Suprapubic skin (tissue), 4 donors: ENCODE measurements around the gene SYNE2. TPM values are rescaled to one million over a fixed set of nuclear protein-coding genes. Genes with fewer than 3 reads are reported as not detected.

Source experiments
- DNase-seq, 2 donors: peaks; one replicate each; pipeline ENCODE4 v3.0.0-alpha.2; 2019; ENCODE audit warnings: low spot score in 2 of 2
- H3K27ac ChIP-seq: fragments of 200-600 bp; sonication (generic); one replicate; pipeline ENCODE4 v1.5.1; 2019
- H3K27me3 ChIP-seq: fragments of 200-600 bp; sonication (generic); one replicate; pipeline ENCODE4 v1.5.1; 2019
- H3K36me3 ChIP-seq: fragments of 200-600 bp; sonication (generic); one replicate; pipeline ENCODE4 v1.5.1; 2019
- H3K4me1 ChIP-seq: fragments of 200-600 bp; sonication (generic); one replicate; pipeline ENCODE4 v1.5.1; 2019
- H3K4me3 ChIP-seq: fragments of 200-600 bp; sonication (generic); one replicate; pipeline ENCODE4 v1.5.1; 2019; ENCODE audit warnings: mild to moderate bottlenecking
- H3K9me3 ChIP-seq: fragments of 200-600 bp; sonication (generic); one replicate; pipeline ENCODE4 v1.5.1; 2019
- CTCF ChIP-seq, 2 donors: fragments of 200-600 bp in 1 of 2; fragments of 450-650 bp in 1 of 2; sonication (generic) in 1 of 2; IDR thresholded peaks; one replicate each; pipeline ENCODE4 v1.5.1; 2016 to 2019; ENCODE audit warnings: antibody characterized with exemption in 2 of 2, mild to moderate bottlenecking in 1 of 2, moderate library complexity in 1 of 2
- EP300 ChIP-seq: sonication (generic); formaldehyde crosslinking; IDR thresholded peaks from one replicate; pipeline ENCODE4 v1.6.1; 2017; ENCODE audit warnings: antibody characterized with exemption
- POLR2A ChIP-seq, 2 donors: fragments of 450-650 bp; IDR thresholded peaks; one replicate each; pipeline ENCODE4 v1.6.1; 2017; ENCODE audit warnings: antibody characterized with exemption in 2 of 2, mild to moderate bottlenecking in 2 of 2, moderate library complexity in 2 of 2
- POLR2AphosphoS5 ChIP-seq, 3 donors: sonication (generic); formaldehyde crosslinking; IDR thresholded peaks; one replicate each; pipeline ENCODE4 v1.6.1; 2017; ENCODE audit warnings: antibody characterized with exemption in 3 of 3
- WGBS: methylation state at CpG from one replicate; pipeline ENCODE4 v1.1.5; 2018; 5-methylcytosine and 5-hydroxymethylcytosine counted together
- total RNA-seq, 4 donors: library from RNA; depleted of rRNA; stranded (reverse); fragments of >200 nt; gene quantifications; one replicate each; pipeline ENCODE4 v1.1.0, GENCODE V29; 2016

The SYNE2 gene
- total RNA-seq, 4 donors from 2014 or later, result 234 to 658 (median 244) TPM

GRCh38 chr14:64119500-64119899 is 266.7 kb downstream of the SYNE2 start:
- TF ChIP-seq POLR2AphosphoS5 (IDR thresholded peaks at IDR 0.05) (no peak), POLR2A (IDR thresholded peaks at IDR 0.05) (no peak), EP300 (no peak), CTCF (IDR thresholded peaks at IDR 0.05) (no peak)
- H3K27ac ChIP-seq, result no peak overlapping the region
- 96% methylated on average over 2 of the region's 2 CpGs for WGBS
- no peaks in the 10 kb centered on the region for H3K9me3 ChIP-seq
- no peaks in the 10 kb centered on the region for H3K27me3 ChIP-seq
- no peak for DNase-seq
- peaks cover 62% of the 10 kb centered on the region for H3K36me3 ChIP-seq
- H3K4me1 ChIP-seq, result peaks cover 7% of the 10 kb centered on the region
- no peak overlapping the region for H3K4me3 ChIP-seq

GRCh38 chr14:64119980-64120379 is 267.2 kb downstream of the SYNE2 start:
- Histone ChIP-seq H3K27ac (no peak overlapping the region), H3K9me3 (no peaks in the 10 kb centered on the region), H3K27me3 (no peaks in the 10 kb centered on the region), H3K4me3 (no peak overlapping the region), H3K36me3 (peaks cover 63% of the 10 kb centered on the region), H3K4me1 (peaks cover 7% of the 10 kb centered on the region)
- no peak for DNase-seq
- TF ChIP-seq POLR2A (IDR thresholded peaks at IDR 0.05), result no peak
- TF ChIP-seq POLR2AphosphoS5 (IDR thresholded peaks at IDR 0.05), result no peak
- TF ChIP-seq EP300, result no peak
- no peak for TF ChIP-seq CTCF (IDR thresholded peaks at IDR 0.05)

GRCh38 chr14:64123241-64123822 is 270.5 kb downstream of the SYNE2 start:
- H3K36me3 ChIP-seq, result peaks cover 85% of the 10 kb centered on the region
- H3K27me3 ChIP-seq, result no peaks in the 10 kb centered on the region
- H3K4me1 ChIP-seq, result no peaks in the 10 kb centered on the region
- DNase-seq, result no peak
- TF ChIP-seq POLR2A (IDR thresholded peaks at IDR 0.05), result no peak
- no peak for TF ChIP-seq EP300
- TF ChIP-seq CTCF (IDR thresholded peaks at IDR 0.05), result no peak
- no peak for TF ChIP-seq POLR2AphosphoS5 (IDR thresholded peaks at IDR 0.05)
- H3K4me3 ChIP-seq, result no peak overlapping the region
- no peaks in the 10 kb centered on the region for H3K9me3 ChIP-seq
- H3K27ac ChIP-seq, result no peak overlapping the region
- WGBS, result 97% methylated on average over 5 of the region's 5 CpGs

GRCh38 chr14:64125270-64125669 is 272.5 kb downstream of the SYNE2 start:
- Histone ChIP-seq H3K27me3 (no peaks in the 10 kb centered on the region), H3K9me3 (no peaks in the 10 kb centered on the region), H3K4me3 (no peak overlapping the region), H3K36me3 (peaks cover 98% of the 10 kb centered on the region), H3K4me1 (no peaks in the 10 kb centered on the region), H3K27ac (no peak overlapping the region)
- 96% methylated on average over 2 of the region's 2 CpGs for WGBS
- DNase-seq, result no peak
- TF ChIP-seq POLR2A (IDR thresholded peaks at IDR 0.05), result no peak
- TF ChIP-seq CTCF (IDR thresholded peaks at IDR 0.05), result no peak
- TF ChIP-seq EP300, result no peak
- TF ChIP-seq POLR2AphosphoS5 (IDR thresholded peaks at IDR 0.05), result no peak

- Histone ChIP-seq H3K27me3 (no peaks in the 10 kb centered on the region), H3K4me1 (no peaks in the 10 kb centered on the region), H3K27ac (no peak overlapping the region), H3K4me3 (no peak overlapping the region), H3K36me3 (peaks cover 98% of the 10 kb centered on the region), H3K9me3 (no peaks in the 10 kb centered on the region)
- no peak for DNase-seq
- TF ChIP-seq POLR2AphosphoS5 (IDR thresholded peaks at IDR 0.05), result no peak
- TF ChIP-seq POLR2A (IDR thresholded peaks at IDR 0.05), result no peak
- TF ChIP-seq EP300, result no peak
- TF ChIP-seq CTCF (IDR thresholded peaks at IDR 0.05), result no peak
- WGBS, result 91% methylated on average over 5 of the region's 6 CpGs
Observed at GRCh38 chr14:64126548-64126947, 273.7 kb downstream of the SYNE2 start.
